Stomach (tissue), 9 donors: Measurements from ENCODE around the gene MIA3. TPM values are rescaled to one million over a fixed set of nuclear protein-coding genes. Genes with fewer than 3 reads are reported as not detected.

Experiments used
- DNase-seq, 2 donors: peaks; one replicate each; pipeline versions ENCODE4 v3.0.0 to v3.0.0-alpha.2; 2013 to 2019
- H3K27ac ChIP-seq, 5 donors: fragments of 200-600 bp in 4 of 5; sonication (generic) in 4 of 5; one replicate each; pipeline ENCODE4 v1.5.1; 2013 to 2019; ENCODE audit warnings: mild to moderate bottlenecking in 1 of 5, moderate library complexity in 1 of 5
- H3K27me3 ChIP-seq, 3 donors: fragments of 200-600 bp; sonication (generic); one replicate each; pipeline ENCODE4 v1.5.1; 2017 to 2019; ENCODE audit warnings: mixed run types in 1 of 3
- H3K36me3 ChIP-seq, 4 donors: fragments of 200-600 bp; sonication (generic); 1 replicate in 3 of 4; 2 replicates in 1 of 4; pipeline ENCODE4 v1.5.1; 2016 to 2019
- H3K4me1 ChIP-seq, 4 donors: fragments of 200-600 bp; sonication (generic); one replicate each; pipeline ENCODE4 v1.5.1; 2016 to 2019
- H3K4me3 ChIP-seq, 4 donors: fragments of 200-600 bp; sonication (generic) in 3 of 4; one replicate each; pipeline ENCODE4 v1.5.1; 2016 to 2019; ENCODE audit warnings: mild to moderate bottlenecking in 1 of 4
- H3K9me3 ChIP-seq, 4 donors: fragments of 200-600 bp; sonication (generic); one replicate each; pipeline ENCODE4 v1.5.1; 2016 to 2019
- CTCF ChIP-seq, 7 experiments: fragments of 450-650 bp in 4 of 7; fragments of 200-600 bp in 3 of 7; sonication (generic) in 3 of 7; IDR thresholded peaks; one replicate each; pipeline ENCODE4 v1.5.1; 2016 to 2019; ENCODE audit warnings: antibody characterized with exemption in 7 of 7, control low read depth in 2 of 7, mild to moderate bottlenecking in 1 of 7
- EP300 ChIP-seq: sonication (generic); formaldehyde crosslinking; IDR thresholded peaks from one replicate; pipeline ENCODE4 v1.6.1; 2017; ENCODE audit warnings: antibody characterized with exemption
- POLR2A ChIP-seq, 4 donors: fragments of 450-650 bp; IDR thresholded peaks; one replicate each; pipeline ENCODE4 v1.6.1; 2016; ENCODE audit warnings: antibody characterized with exemption in 4 of 4, control low read depth in 2 of 4, mild to moderate bottlenecking in 1 of 4, moderate library complexity in 1 of 4
- POLR2AphosphoS5 ChIP-seq, 3 donors: sonication (generic); formaldehyde crosslinking; IDR thresholded peaks; one replicate each; pipeline ENCODE4 v1.6.1; 2016; ENCODE audit warnings: antibody characterized with exemption in 3 of 3
- WGBS, 5 donors: extraction: QIAGEN DNeasy Blood & Tissue Kit in 3 of 5; methylation state at CpG; one replicate each; pipeline versions ENCODE4 v1.1.5 to v1.1.7; 2013 to 2018; 5-methylcytosine and 5-hydroxymethylcytosine counted together
- intact Hi-C: fragments of 100-400 bp; cut with DNase I; formaldehyde crosslinking; loops from one replicate; pipeline ENCODE4 v1.15.1; 2023; ENCODE audit warnings: low total_unique reads
- polyA plus RNA-seq, 3 donors: library from polyadenylated mRNA; stranded (reverse); fragments of 200-250 nt; gene quantifications; one replicate each; pipeline ENCODE4 v1.2.3, GENCODE V29; 2013
- total RNA-seq, 5 donors: library from RNA; depleted of rRNA; stranded (reverse); fragments of >200 nt; gene quantifications; one replicate each; pipeline versions ENCODE4 v1.1.0 to v1.2.3, GENCODE V29; 2014 to 2016
- donor health status: healthy with polysubstance abuse.
- donor health status: Bipolar disorder and iron deficiency.
- donor health status: healthy.

MIA3 gene
- total and polyA plus RNA-seq, 8 donors = 8.7 to 122 (median 56.4) TPM

DNA sequence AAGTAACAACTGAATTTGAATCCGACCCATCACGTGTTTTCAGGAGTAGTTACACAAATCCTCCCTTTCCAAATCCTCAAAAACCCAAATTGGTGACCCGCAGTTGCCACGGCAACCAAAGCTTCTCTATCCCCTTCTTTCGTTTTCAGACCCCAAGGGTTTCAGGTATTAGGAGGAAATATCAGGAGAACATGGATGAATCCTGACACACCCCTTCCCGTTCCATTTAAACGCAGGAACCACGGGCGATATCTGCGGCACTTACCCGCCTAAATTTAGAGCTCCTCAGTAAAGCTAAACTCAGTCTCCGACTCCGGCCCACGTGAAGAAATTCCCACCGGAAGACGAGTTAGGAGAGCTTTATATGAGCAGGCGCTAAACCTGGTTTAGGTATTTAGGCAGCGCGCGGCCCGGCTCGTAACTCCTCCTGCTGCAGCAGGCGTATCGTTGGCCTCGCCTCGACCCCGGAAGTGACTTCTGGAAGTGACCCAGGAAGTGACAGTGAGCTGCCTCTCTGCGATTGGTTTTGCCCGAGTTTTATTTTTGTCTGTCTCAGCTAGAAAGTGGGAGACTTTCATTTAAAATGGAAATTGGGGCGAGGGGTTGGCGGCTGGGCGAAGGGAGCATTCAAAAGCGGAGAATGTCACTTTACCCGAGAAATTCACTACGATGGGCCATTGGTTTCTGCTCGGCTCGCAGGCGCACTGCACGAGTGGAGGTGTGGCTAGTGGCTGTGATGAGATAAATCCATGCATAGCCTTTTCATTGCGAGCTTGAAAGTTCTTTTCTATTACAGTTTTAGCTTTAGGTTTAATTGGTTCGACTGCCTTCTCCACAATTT lies 28.2 kb upstream of the MIA3 start, which contains the start of gene TAF1A:
TAF1A (minus strand) TSS at position 472 of the 841 bp plus-strand sequence.
- Histone ChIP-seq H3K4me3 (peak within 1 kb of the TSS; percentile 68 to 83 (median 71)), H3K9me3 (no peaks in the 10 kb centered on the region), H3K27ac (peak within 1 kb of the TSS; percentile 77 to 97 (median 88)), H3K4me1 (peaks cover 6 to 54% (median 35%) of the 10 kb centered on the region in 4 donors), H3K27me3 (no peaks in the 10 kb centered on the region), H3K36me3 (peaks cover 0 to 14% (median 7%) of the 10 kb centered on the region in 4 donors)
- WGBS, 5 donors = 0 to 1% (median 0%) methylated on average over 41 of the region's 41 CpGs
- peak; percentile 87 to 96 for DNase-seq
- TF ChIP-seq POLR2A (IDR thresholded peaks at IDR 0.05) (no peak), POLR2AphosphoS5 (IDR thresholded peaks at IDR 0.05) (peak; percentile 21 to 73 (median 73))
- intact Hi-C loops = no loop called here

DNA sequence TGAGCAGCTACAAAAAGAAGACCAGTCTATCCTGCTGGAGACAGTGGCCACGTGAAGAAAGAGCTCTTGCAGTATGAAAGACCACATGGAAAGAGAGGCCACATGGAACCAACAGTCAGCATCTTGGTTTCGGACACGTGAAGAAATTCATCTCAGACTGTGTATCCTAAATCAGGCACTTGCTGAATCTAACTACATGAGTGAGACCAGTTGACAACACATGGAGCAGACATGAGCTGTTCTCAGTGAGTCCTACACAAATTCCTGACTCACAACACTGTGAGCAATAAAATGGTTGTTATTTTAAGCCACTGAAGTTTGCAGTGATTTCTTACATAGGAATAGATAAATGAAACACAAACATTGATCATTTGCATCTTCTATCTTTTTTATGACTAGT lies 25.7 kb upstream of the MIA3 start:
- no peak for DNase-seq
- H3K4me1 ChIP-seq = peaks cover 6 to 30% (median 24%) of the 10 kb centered on the region in 4 donors
- peaks cover 0 to 7% (median 3%) of the 10 kb centered on the region in 4 donors for H3K36me3 ChIP-seq
- TF ChIP-seq POLR2A (IDR thresholded peaks at IDR 0.05) (no peak), POLR2AphosphoS5 (IDR thresholded peaks at IDR 0.05) (no peak), CTCF (IDR thresholded peaks at IDR 0.05) (no peak), EP300 (no peak)
- 81 to 89% (median 85%) methylated on average over 3 of the region's 3 CpGs for WGBS, 5 donors
- intact Hi-C loops = no loop called here
- H3K9me3 ChIP-seq = no peaks in the 10 kb centered on the region
- no peak overlapping the region for H3K27ac ChIP-seq
- H3K4me3 ChIP-seq = no peak overlapping the region
- H3K27me3 ChIP-seq = no peaks in the 10 kb centered on the region

DNA sequence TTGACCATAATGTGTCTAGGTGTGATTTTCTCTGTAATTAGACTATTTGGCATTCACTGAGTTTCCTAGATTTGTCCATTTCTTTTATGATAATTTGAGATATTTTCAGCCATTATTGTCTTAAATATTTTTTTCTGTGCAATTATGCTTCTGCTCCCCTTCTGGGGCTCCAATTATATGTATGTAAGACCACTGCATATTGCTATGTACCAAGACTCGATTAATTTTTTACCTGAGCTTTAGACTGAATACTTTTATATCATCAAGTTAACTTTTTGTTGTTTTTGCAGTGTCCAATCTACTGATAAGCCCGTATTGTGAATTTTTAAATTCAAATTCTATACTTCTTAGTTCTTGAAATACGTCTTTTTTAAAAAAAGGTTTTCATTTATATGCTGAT lies 23.1 kb upstream of the MIA3 start:
- H3K27me3 ChIP-seq = no peaks in the 10 kb centered on the region
- H3K4me3 ChIP-seq = no peak overlapping the region
- WGBS, 5 donors = 93 to 94% (median 93%) methylated on average over 3 of the region's 3 CpGs
- intact Hi-C loops = no loop called here
- H3K9me3 ChIP-seq = no peaks in the 10 kb centered on the region
- no peak for DNase-seq
- TF ChIP-seq EP300 (no peak), POLR2AphosphoS5 (IDR thresholded peaks at IDR 0.05) (no peak), CTCF (IDR thresholded peaks at IDR 0.05) (no peak), POLR2A (IDR thresholded peaks at IDR 0.05) (no peak)
- H3K4me1 ChIP-seq = peaks cover 6 to 11% (median 8%) of the 10 kb centered on the region in 4 donors
- no peaks in the 10 kb centered on the region for H3K36me3 ChIP-seq
- H3K27ac ChIP-seq = no peak overlapping the region

DNA sequence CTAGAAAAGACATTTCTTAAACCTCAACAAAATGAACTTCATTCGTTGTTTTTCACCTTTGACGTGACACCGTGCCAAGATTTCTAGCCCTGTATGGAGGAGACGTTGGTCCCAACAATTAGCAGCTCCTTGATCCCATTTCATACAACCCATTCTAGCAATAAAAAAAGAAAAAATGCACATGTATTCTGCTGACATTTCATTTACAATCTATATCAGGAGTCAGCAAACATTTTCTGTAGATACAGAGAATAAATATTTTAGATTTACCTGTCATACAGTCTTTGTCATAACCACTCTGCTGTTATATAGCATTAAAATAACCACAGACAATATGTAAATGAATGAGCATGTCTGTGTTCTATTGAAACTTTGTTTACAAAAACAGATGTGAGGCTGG lies 21.2 kb upstream of the MIA3 start:
- DNase-seq = no peak
- H3K4me3 ChIP-seq = no peak overlapping the region
- H3K36me3 ChIP-seq = no peaks in the 10 kb centered on the region
- intact Hi-C loops = no loop called here
- no peaks in the 10 kb centered on the region for H3K27me3 ChIP-seq
- no peak for TF ChIP-seq CTCF (IDR thresholded peaks at IDR 0.05)
- no peak for TF ChIP-seq POLR2A (IDR thresholded peaks at IDR 0.05)
- no peak for TF ChIP-seq POLR2AphosphoS5 (IDR thresholded peaks at IDR 0.05)
- no peak for TF ChIP-seq EP300
- no peaks in the 10 kb centered on the region for H3K9me3 ChIP-seq
- H3K4me1 ChIP-seq = no peaks in the 10 kb centered on the region
- WGBS, 5 donors = 40 to 68% (median 58%) methylated on average over 4 of the region's 4 CpGs
- H3K27ac ChIP-seq = no peak overlapping the region

- no peaks in the 10 kb centered on the region for H3K9me3 ChIP-seq
- H3K4me3 ChIP-seq = no peak overlapping the region
- H3K4me1 ChIP-seq = no peaks in the 10 kb centered on the region
- no peaks in the 10 kb centered on the region for H3K27me3 ChIP-seq
- intact Hi-C loops = no loop called here
- no peaks in the 10 kb centered on the region for H3K36me3 ChIP-seq
- peak overlapping the region in 4 of 5 donors; percentile 54 to 79 (median 72) for H3K27ac ChIP-seq
- TF ChIP-seq POLR2A (IDR thresholded peaks at IDR 0.05) (no peak), POLR2AphosphoS5 (IDR thresholded peaks at IDR 0.05) (peak in 2 of 3 donors; percentile 10 to 64), EP300 (no peak), CTCF (IDR thresholded peaks at IDR 0.05) (no peak)
- WGBS, 5 donors = 31 to 54% (median 43%) methylated on average over 1 of the region's 1 CpG
- peak in 1 of 2 donors; percentile 73 for DNase-seq
Measured at GRCh38 chr1:222600281-222600680, 17.6 kb upstream of the MIA3 start.
